ENCODE results near the gene UNC5C. TPM values are rescaled to one million over a fixed set of nuclear protein-coding genes. Genes with fewer than 3 reads are reported as not detected.

The UNC5C gene
- total and polyA plus RNA-seq, 10 of the 15 experiments (the other 5 are each of a cell fraction or from before 2014, with no cell fraction given), result 0.02 to 2.0 (median 0.15) TPM; not detected in 1

- no peaks in the 10 kb centered on the region for H3K4me1 ChIP-seq (ENCODE audit: control insufficient read depth, insufficient read depth, low read length)
- H2AFZ ChIP-seq (ENCODE audit: control insufficient read depth, low read depth, low read length), result no peak overlapping the region
- FAIRE-seq (no peak), ATAC-seq (no peak), DNase-seq (ENCODE audit: low read depth, low spot score) (no peak)
- no peaks in the 10 kb centered on the region for H3K27me3 ChIP-seq (replicated peaks in 1 of 2; ENCODE audit: control insufficient read depth in 2 of 2, insufficient read depth in 2 of 2, low read length in 1 of 2)
- no peaks in the 10 kb centered on the region for H3K9me3 ChIP-seq (replicated peaks; ENCODE audit: control insufficient read depth, insufficient read depth, low read length)
- ChIA-PET SMC1A (ENCODE audit: uncharacterized antibody, unreplicated experiment) (no interaction called here), RAD21 (ENCODE audit: unreplicated experiment) (no interaction called here), POLR2A (no interaction called here), CTCF (no interaction called here)
- intact Hi-C loops (cut with micrococcal nuclease; ENCODE audit: unreplicated experiment) (no loop called here), in situ Hi-C loops (cut with MboI) (no loop called here)
- no peak overlapping the region for H3K27ac ChIP-seq (ENCODE audit: control insufficient read depth, insufficient read depth)
- no peaks in the 10 kb centered on the region for H3K36me3 ChIP-seq (ENCODE audit: control insufficient read depth in 2 of 2, insufficient read depth in 2 of 2, low read length in 1 of 2)
- TF ChIP-seq STAT3 (IDR thresholded peaks at IDR 0.05; ENCODE audit: low read depth, low read length) (no peak), TCF3 (IDR thresholded peaks at IDR 0.05; ENCODE audit: borderline replicate concordance, insufficient read depth, low read depth, low read length) (no peak), MXI1 (IDR thresholded peaks at IDR 0.05; ENCODE audit: low read depth, low read length) (no peak), ZBTB33 (IDR thresholded peaks at IDR 0.05) (no peak), RELA (IDR thresholded peaks at IDR 0.05; ENCODE audit: borderline replicate concordance, partially characterized antibody) (no peak), BMI1 (IDR thresholded peaks at IDR 0.05; ENCODE audit: borderline replicate concordance) (no peak), SMAD1 (IDR thresholded peaks at IDR 0.05; ENCODE audit: low read depth, partially characterized antibody) (no peak), PRDM15 (CRISPR knock-in tag; IDR thresholded peaks at IDR 0.05) (no peak)
- WGBS (ENCODE audit: insufficient coverage, insufficient replicate concordance, low lambda C conversion rate, missing lambda C conversion rate), result 17% methylated on average over 5 of the region's 5 CpGs
- H3K79me2 ChIP-seq (ENCODE audit: control insufficient read depth, insufficient read depth, low read length), result no peaks in the 10 kb centered on the region
- H3K4me3 ChIP-seq, result no peak overlapping the region
- H3K9ac ChIP-seq (ENCODE audit: control insufficient read depth, insufficient read depth, low read length), result no peak overlapping the region
- no TSS peak for BruUV-seq (replicated peaks)
- no peak overlapping the region for H3K4me2 ChIP-seq (ENCODE audit: control insufficient read depth, insufficient read depth)
- no peaks in the 10 kb centered on the region for H4K20me1 ChIP-seq (ENCODE audit: control insufficient read depth, insufficient read depth)
These were observed 14.7 kb downstream of the UNC5C start for GRCh38 chr4:95534032-95534431.

Data from GM12878 (cell line).